HG03280 (cell line): ENCODE measurements around the gene LSM2.
A peak's percentile ranks its signal among the peaks of the same experiment; 100 is the strongest.
"Not testable (repeated sequence)": the region's sequence is repeated elsewhere in the genome, so short reads cannot be mapped to it uniquely, and the experiment has no call there.

ENCODE experiments used
- ATAC-seq: cut with Tn5 transposase; IDR thresholded peaks from one replicate; pipeline ENCODE4 v1.9.1; 2021; ENCODE audit warnings: mild to moderate bottlenecking, moderate library complexity; ENCODE audit not compliant: unreplicated experiment

LSM2 gene

GRCh38 chr6:31806470-31807272 is at the start of gene LSM2:
Gene LSM2 (minus strand): TSS chr6:31806966. CDS start chr6:31806757, 209 bp downstream.
- peak; percentile 95 for ATAC-seq

DNA sequence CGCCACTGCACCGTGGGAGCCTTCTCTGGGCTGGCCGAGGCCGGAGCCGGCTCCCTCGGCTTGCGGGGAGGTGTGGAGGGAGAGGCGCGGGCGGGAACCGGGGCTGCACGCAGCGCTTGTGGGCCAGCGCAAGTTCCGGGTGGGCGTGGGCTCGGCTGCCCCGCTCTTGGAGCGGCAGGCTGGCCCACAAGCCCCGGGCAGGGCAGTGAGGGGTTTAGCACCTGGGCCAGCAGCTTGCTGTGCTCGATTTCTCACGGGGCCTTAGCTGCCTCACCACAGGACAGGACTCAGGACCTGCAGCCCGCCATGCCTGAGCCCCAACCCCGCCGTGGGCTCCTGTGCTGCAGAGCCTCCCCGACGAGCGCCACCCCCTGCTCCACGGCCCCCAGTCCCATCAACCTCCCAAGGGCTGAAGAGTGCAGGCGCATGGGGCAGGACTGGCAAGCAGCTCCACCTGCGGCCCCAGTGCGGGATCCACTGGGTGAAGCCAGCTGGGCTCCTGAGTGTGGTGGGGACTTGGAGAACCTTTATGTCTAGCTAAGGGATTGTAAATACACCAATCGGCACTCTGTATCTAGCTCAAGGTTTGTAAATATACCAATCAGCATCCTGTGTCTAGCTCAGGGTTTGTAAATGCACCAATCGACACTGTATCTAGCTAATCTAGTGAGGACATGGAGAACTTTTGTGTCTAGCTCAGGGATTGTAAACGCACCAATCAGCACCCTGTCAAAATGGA is 45.4 kb upstream of the LSM2 start:
- not testable (repeated sequence) for ATAC-seq

DNA sequence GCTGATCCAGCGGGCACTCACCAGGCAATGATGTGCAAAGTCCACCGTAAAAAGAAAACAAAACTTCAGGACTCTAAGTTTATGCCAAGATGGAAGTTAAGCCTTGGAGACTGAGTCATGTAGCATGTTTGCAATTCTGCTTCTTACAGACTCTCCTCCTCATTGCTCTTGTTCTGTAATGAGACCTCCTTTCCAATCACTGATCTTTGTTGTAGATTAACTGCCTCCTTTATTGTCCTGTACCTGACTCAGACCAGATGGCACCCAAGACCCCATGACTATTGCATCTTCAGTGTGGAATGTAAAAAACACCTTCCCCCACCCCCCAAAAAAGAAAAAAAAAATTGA is 44.7 kb upstream of the LSM2 start:
- no peak for ATAC-seq

DNA sequence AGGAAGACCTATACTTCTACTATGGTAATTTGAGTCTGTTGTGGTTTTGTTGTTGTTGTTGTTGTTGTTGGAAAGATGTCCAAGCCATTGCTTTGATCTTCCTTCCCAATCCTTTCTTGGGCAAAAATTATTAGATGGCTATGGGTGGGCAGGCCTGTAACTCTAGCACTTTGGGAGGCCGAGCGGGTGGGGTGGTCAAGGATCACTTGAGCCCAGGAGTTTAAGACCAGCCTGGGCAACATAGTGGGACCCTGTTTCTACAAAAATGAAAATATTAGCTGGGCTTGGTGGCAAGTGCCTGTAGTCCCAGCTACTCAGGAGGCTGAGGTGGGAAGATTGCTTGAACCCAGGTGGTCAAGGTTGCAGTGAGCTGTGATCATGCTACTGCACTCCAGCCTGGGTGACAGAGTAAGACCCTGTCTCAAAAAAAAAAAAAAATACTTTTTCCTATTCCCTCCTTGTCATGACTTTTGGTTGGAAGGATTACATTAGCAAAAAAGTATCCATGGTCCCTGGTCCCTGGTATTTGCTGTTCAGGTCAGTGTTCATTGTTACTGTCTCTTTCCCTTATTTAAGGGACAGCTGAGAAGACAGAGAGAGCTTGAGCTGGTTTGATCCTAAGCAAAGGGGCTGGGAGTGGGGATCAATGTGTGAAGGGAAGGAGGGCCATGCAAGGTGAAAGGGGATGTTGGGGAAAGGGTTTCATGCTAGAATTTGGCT is 44.2 kb upstream of the LSM2 start:
- ATAC-seq, result no peak

- ATAC-seq, result no peak
Measured at GRCh38 chr6:31847276-31847978, 40.7 kb upstream of the LSM2 start.

DNA sequence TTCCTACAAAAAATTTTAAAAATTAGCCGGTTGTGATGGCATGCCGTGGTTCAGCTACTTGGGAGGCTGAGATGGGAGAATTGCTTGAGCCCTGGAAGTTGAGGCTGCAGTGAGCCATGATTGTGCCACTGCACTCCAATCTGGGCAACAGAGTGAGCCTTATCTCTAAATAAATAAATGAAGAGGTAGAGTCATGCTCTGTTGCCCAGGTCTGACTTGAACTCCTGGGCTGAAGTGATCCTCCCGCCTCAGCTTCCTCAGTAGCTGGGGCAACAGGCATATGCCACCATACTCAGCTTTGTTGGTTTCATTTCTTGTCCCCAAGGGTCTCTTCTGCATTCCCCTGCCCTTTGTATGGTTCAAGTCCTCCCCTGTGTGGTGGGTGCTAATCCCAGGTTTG is 37.7 kb upstream of the LSM2 start:
- ATAC-seq, result no peak

DNA sequence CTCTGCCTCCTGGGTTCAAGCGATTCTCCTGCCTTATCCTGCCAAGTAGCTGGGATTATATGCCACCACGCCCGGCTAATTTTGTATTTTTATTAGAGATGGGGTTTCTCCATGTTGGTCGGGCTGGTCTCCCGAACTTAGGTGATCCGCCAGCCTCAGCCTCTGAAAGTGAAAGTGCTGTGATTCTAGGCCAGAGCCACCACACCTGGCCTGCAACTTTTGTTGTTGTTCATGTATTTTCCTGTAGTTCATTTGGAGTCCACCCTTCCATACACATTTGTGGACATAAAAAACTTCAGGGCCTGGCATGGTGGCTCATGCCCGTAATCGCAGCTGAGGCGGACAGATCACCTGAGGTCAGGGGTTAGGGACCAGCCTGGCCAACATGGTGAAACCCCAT is 35.3 kb upstream of the LSM2 start:
- ATAC-seq, result no peak

DNA sequence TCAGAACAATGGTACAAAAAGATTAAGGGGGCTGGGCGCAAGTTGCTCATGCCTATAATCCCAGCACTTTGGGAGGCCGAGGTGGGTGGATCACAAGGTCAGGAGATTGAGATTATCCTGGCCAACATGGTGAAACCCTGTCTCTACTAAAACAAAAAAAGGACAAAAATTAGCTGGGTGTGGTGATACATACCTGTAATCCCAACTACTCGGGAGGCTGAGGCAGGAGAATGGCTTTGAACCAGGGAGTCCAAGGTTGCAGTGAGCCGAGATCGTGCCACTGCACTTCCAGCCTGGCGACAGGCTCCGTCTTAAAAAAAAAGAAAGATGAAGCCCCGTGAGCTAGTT is 33.0 kb upstream of the LSM2 start:
- ATAC-seq, result not testable (repeated sequence)

- no peak for ATAC-seq
Measured at GRCh38 chr6:31838968-31839367, 32.2 kb upstream of the LSM2 start.

DNA sequence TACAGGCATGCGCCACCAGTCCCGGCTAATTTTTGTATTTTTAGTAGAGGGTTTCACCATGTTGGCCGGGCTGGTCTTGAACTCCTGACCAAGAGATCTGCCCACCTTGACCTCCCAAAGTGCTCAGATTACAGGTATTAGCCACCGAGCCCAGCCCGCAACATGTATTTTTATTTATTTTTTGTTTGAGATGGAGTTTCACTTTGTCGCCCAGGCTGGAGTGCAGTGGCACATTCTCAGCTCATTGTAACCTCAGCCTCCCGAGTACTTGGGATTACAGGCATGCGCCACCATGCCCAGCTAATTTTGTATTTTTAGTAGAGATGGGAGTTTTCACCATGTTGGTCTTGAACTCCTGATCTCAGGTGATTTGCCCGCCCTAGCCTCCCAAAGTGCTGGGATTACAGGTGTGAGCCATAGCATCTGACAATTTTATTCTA is 31.4 kb upstream of the LSM2 start:
- not testable (repeated sequence) for ATAC-seq

- ATAC-seq, result no peak
Measured at GRCh38 chr6:31837369-31838113, 30.8 kb upstream of the LSM2 start.

- ATAC-seq, result no peak
Measured at GRCh38 chr6:31836474-31837368, 30.0 kb upstream of the LSM2 start.

DNA sequence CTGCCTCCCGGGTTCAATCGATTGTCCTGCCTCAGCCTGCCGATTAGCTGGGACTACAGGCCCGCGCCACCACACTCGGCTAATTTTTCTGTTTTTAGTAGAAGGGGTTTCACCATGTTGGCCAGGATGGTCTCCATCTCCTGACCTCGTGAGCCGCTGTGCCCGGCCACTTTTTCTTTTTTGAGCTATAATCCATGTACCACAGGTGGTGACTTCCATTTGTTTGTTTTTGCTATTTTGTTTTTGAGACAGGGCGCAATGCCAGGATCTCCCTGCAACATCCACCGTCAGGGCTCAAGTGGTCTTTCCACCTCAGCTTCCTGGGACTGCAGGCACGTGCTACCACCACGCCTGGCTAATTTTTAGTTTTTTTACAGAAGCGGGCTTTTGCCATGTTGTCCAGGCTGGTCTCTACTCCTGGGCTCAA is 29.3 kb upstream of the LSM2 start:
- no peak for ATAC-seq

DNA sequence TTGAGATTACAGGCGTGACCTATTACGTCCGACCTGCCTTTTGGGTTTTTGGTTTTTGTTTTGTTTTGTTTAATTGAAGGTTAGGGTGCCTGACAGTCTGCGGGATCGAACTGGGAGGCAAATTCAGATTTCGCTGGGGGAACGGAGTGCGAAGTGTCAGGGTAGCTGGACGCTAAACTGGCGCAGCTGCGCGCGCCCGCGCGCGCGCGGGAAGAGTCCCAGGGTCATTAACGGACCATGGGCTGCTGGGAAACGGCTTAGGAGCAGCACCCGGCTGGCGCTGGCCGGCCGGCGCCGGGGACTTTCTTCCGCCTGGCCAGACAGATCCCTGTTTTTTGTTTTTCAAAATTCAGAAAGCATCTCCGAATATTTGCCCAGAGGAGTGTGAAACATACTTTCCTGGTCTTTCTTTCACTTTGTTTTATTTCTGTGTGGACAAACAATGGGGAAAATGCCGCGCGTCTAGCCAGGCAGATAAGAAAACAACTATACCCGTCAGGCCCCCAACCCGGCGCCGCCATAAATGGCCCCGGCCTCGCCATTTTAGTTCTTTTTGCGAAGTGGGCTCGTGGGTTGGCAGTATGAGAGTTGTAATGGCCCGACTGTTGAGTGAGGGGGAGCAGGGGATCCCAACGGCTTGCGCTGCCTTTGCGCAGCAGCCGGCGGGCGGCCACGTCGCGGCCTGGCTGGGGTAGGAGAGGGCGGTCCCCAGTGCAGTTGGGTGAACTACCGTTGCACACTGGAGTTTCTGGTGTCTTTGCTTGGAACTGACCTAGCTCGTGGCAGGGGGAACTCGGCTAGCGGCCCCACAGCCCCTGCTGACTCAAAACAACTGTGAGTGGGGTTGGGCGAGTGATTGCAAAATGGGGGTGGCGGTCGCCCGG is 27.8 kb upstream of the LSM2 start:
- peak; percentile 43 for ATAC-seq

- no peak for ATAC-seq
Measured at GRCh38 chr6:31831350-31832215, 24.8 kb upstream of the LSM2 start.

DNA sequence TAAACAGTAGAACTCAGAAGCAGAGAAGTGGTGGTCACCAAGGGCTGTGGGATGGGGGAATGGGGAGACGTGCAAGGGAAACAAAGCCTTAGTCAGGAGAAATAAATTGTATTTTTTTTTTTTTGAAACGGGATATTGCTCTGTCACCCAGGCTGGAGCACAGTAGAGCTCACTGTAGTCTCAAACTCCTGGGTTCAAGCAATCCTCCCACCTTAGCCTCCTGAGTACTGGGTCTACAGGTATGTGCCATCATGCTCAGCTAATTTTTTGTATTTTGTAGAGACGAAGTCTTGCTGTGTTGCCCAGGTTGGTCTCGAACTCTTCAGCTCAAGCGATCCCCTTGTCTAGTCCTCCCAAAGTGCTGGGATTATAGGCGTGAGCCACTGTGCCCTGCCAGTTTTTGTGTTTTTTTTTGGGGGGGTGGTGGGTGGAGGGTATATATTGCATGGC is 24.1 kb upstream of the LSM2 start:
- ATAC-seq, result no peak

DNA sequence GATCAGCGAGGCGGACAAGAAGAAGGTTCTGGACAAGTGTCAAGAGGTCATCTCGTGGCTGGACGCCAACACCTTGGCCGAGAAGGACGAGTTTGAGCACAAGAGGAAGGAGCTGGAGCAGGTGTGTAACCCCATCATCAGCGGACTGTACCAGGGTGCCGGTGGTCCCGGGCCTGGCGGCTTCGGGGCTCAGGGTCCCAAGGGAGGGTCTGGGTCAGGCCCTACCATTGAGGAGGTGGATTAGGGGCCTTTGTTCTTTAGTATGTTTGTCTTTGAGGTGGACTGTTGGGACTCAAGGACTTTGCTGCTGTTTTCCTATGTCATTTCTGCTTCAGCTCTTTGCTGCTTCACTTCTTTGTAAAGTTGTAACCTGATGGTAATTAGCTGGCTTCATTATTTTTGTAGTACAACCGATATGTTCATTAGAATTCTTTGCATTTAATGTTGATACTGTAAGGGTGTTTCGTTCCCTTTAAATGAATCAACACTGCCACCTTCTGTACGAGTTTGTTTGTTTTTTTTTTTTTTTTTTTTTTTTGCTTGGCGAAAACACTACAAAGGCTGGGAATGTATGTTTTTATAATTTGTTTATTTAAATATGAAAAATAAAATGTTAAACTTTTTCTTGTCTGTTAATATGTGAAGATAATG is 23.0 kb upstream of the LSM2 start:
- ATAC-seq, result no peak
